Kidney tubule cell (primary cell): ENCODE data around the gene ZFX.
"Not testable (repeated sequence)": the region's sequence is repeated elsewhere in the genome, so short reads cannot be mapped to it uniquely, and the experiment has no call there.

Experiments used
- DNase-seq: peaks from one replicate; pipeline ENCODE4 v3.0.0-alpha.2; 2018; ENCODE audit warnings: low spot score

Gene ZFX

GRCh38 chrX:24151513-24151912 is 2.0 kb downstream of the ZFX start:
- DNase-seq = no peak

DNA sequence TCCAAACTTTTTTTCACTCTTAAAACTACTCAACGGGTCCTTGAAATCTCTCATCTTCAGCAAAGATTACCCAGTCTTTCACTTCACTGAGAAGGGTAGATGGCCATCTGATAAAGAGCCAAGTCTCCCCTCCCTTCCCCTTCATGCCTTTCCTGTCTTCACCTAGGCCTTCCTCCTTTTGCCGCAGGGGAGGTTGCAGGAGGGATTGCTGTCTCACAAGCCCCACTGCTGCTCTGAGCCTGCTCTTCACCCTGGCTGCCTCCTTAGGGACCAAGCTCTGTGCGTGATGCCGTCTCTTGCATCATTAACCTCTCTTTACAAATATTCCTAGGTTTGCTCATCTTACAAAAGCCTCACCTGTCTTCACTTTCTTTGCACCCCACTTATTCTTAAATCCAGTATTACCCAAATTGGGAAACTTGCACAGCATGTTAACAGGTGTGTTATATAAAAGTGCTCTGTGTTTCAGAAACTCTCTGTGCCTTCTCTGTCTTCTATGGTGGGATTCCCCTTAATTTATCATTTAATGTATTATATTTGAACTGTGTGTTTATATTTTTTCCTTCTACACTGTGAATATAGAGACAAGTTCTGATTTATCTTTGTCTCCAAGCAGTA is 3.8 kb downstream of the ZFX start:
- DNase-seq = peak; percentile 40

DNA sequence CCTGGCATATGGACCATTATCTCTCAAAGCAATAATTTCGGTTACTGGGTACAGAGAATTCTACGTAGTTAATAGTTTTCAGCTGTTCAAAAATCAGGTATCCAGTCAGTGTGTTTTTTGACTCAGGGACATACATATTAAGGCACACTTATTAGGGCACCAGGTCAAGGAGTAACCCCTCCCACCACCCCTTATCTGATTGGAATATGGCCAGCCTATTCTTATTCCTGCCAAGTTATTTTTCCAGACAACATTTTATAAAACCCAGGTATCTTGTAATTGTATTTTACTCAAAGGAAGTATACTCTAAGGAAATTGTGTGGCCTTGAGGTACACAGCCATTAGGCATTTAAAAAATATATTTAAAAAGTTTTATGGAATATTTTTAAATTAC is 4.3 kb downstream of the ZFX start:
- no peak for DNase-seq

GRCh38 chrX:24154490-24155034 is 5.0 kb downstream of the ZFX start:
- no peak for DNase-seq

DNA sequence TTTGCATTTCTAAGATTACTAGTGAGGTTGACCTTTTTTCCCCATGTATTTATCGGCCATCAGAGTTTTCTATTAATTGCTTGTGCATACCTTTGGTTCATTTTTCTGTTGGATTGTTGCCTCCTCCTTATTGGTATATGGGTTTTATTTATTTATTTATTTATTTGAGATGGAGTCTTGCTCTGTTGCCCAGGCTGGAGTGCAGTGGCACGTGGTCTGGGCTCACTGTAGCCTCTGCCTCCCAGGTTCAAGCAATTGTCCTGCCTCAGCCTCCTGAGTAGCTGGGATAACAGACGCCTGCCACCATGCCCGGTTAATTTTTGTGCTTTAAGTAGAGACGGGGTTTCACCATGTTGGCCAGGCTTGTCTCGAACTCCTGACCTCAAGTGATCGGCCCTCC is 6.2 kb downstream of the ZFX start:
- not testable (repeated sequence) for DNase-seq

DNA sequence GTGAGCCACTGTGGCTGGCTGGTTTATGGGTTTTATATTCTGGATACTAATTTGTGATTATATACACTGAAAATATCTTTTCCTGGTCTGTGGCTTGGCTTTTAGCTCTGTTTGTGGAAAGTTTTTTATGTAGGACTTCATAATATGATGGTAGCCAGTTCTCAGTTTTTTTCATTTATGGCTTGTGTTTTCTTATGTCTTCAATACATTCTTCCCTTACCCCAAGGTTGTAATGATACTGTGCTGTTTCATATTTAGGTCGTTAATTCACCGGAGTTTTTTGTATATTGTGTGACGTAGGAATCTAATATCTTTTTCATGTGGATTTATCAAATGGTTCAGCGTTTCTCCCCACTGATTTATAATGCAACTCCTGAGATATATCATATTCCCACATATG is 6.6 kb downstream of the ZFX start:
- no peak for DNase-seq

- DNase-seq = no peak
These were observed 9.4 kb downstream of the ZFX start for GRCh38 chrX:24158881-24159280.

DNA sequence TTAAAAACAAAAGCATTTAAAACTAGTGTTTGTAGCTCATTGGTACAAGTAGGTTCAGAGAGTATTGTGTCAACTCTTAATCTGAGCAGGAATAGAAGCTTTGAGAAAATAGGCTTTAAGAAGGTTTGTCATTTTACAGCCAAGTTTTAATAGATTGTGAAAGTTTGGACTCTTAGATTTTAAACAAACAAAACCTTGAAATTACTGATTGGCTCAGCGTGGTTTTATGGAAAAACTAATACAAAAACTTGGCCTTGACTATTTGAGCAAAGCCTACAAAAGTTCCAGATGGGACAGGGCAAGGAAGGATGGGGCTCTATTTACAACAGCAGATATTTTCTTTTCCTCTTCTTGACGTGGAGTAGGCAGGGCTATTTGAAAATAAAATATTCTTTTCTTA is 16.5 kb downstream of the ZFX start:
- DNase-seq = no peak

- no peak for DNase-seq
These were observed 18.4 kb downstream of the ZFX start for GRCh38 chrX:24167719-24168472.

GRCh38 chrX:24168807-24169206 is 19.3 kb downstream of the ZFX start:
- DNase-seq = no peak

DNA sequence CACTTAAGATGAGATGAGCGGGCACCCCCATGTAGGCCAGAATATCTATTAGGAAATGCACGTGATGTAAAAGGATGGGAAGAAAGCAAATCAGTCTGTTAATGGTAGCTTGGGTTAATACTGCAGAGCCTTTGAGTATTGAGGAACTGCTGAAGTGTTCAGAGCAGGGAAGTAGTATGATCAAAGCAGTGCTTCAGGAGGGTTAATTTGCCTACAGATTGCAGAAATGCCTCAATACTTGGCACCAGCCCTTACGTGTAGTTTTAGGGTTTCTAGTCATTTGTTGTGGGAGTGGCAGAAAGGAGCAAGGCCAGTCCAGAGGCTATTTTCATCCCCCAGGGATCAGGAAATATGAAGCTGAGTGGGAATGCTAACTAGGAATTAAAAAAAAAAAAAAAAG is 19.7 kb downstream of the ZFX start:
- DNase-seq = no peak

GRCh38 chrX:24173115-24173847 is 23.8 kb downstream of the ZFX start:
- DNase-seq = no peak

GRCh38 chrX:24175276-24175675 is 25.7 kb downstream of the ZFX start:
- DNase-seq = no peak

DNA sequence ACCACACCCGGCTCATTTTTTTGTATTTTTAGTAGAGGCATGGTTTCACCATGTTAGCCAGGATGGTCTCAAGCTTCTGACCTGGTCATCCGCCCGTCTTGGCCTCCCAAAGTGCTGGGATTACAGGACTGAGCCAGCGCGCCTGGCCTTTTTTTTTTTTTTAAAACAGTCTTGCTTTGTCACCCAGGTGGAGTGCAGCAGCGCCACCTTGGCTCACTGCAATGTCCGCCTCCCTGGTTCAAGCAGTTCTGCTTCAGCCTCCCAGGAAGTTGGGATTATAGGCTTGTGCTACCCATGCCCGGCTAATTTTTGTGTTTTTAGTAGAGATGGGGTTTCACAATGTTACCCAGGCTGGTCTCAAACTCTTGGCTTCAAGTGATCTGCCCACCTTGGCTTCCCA is 28.9 kb downstream of the ZFX start:
- no peak for DNase-seq

- DNase-seq = no peak
These were observed 34.5 kb downstream of the ZFX start for GRCh38 chrX:24184018-24184417.

DNA sequence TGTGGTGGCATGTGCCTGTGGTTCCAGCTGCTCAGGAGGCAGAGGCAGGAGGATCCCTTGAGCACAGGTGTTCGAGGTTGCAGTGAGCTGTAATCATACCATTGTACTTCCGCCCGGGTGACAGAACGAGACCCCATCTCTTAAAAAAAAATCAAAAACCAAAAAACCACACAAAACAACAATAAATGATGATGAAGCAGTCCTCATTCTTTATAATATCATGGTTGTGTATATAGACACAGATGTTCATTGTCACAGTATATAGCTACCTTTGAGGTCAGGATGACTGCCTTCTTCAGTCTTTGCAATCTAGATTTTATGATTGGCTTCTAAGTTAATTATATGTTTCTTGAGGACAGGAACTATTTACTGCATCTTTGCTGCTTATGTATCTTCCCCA is 37.0 kb downstream of the ZFX start:
- no peak for DNase-seq

- DNase-seq = no peak
These were observed 37.5 kb downstream of the ZFX start for GRCh38 chrX:24186986-24187385.

DNA sequence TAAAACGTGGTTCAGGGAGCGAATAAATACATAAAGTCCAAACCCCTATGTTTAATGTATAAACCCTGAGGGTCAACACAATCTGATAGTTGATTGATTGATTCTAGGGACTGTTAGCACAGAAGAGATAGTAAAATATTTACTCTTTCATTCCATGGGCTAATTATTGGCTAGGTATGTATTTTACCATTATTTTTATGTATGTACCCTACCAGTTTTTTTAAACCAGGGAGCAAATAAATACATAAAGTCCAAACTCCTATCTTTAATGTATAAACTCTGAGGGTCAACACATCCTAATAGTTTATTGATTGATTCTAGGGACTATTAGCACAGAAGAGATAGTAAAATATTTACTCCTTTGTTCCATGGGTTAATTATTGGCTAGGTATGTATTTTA is 40.0 kb downstream of the ZFX start:
- no peak for DNase-seq

DNA sequence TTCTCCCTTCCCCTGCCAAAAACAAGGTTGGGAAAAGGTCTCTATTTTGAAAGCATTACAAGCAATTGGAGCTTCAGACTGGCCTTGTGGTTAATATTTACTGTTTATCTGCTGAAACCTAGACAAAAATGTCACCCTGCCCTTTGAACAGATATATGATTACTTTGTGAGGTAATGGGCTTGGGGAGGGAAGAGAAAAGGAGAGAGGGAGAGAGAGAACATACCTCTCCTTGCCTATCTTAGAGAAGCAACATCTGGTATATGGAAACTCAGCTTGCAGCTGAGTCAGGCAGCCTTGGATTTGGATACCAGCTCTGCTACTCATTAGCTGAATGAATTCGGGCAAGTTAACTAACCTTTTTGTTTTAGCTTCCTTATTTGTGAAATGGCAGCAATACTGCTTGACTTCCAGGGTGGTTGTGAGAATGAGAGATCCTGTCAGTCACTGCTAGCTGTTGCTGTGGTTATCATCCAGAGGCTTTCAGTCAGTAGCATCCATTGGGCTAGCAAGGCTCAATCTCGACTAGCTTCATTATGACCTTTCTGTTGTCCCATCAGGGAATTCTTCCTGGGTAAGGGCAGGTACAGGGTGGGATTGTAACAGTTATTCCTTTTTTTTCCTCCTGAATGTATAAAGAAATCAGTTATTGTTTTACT is 41.1 kb downstream of the ZFX start:
- peak; percentile 46 for DNase-seq

GRCh38 chrX:24196509-24196908 is 47.0 kb downstream of the ZFX start:
- DNase-seq = no peak

DNA sequence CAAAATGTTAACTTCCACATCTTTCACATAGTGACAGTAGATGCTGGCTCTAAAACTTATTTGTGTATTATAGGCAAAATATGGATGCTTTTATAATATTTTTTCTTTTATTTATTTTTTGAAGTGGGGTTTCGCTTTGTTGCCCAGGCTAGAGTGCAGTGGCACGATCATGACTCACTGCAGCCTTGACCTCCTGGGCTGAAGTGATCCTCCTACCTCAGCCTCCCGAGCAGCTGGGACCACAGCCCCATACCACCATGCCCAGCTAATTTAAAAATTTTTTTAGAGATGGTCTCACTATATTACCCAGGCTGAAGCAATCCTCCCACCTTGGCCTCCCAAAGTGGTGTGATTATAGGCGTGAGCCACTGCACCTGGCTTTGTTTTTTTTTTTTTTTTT is 48.6 kb downstream of the ZFX start:
- no peak for DNase-seq

GRCh38 chrX:24200133-24200532 is 50.6 kb downstream of the ZFX start:
- DNase-seq = no peak

DNA sequence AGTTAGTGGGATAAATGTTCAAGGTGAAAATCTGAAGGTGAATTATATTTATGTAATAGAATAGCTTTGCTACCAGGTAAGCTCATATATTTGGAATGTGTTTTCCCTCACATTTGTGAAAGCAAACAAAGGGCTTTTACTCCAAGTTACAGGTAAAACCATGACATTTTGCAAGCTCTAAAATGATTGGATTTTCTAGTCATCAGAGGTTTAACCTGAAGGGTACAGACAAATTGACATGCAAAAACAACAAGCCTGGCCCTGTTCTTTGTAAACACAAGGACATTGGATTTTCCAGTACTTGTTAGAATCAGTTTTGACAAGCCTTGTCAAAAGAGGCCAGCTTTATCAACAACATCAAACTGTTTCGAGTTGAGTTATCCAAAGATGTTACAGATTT is 51.7 kb downstream of the ZFX start:
- DNase-seq = no peak
